ENCODE measurements around the gene PNMA1.

- TF ChIP-seq POLR2A (IDR thresholded peaks at IDR 0.05; ENCODE audit: low read length) (no peak), GATA1 (IDR thresholded peaks at IDR 0.05; ENCODE audit: low read depth, low read length) (no peak)
These were observed 27.3 kb downstream of the PNMA1 start for GRCh38 chr14:73686901-73687300.

Data from erythroblast (primary cell).